Suppressor macrophage treated with lipopolysaccharide for 4 hours (primary cell): ENCODE measurements around the gene APOL1.
"Not testable (repeated sequence)": the region's sequence is repeated elsewhere in the genome, so short reads cannot be mapped to it uniquely, and the experiment has no call there.

Experiments
- DNase-seq: peaks from one replicate; pipeline ENCODE4 v3.0.0-alpha.2; 2020

APOL1 gene

DNA sequence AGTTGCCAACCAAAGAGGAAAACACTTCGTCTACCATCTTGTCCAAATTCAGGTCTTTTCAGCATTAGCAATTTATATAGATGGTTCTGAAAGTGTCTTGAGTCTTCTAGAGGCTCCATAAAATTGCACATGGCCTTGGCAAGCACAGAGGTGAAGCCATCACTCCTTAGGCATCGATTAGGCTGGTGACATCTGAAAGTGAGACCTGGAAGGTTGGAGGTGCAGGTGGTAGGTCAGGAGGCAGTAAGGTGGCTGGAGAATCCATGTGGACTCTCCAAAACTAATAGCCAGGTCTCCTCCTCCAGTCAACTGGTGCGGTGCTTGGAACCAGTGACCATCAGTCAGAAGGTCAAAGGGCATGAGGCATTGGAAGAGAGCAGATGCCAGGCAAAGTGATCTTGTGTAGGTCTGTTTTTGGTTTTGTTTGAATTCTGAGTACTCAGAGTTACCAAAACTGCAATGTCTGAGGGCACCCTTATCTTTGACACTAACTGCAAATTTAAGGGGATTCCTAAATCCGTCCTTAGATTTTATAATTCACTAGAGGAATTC is 7.1 kb upstream of the APOL1 start:
- no peak for DNase-seq

DNA sequence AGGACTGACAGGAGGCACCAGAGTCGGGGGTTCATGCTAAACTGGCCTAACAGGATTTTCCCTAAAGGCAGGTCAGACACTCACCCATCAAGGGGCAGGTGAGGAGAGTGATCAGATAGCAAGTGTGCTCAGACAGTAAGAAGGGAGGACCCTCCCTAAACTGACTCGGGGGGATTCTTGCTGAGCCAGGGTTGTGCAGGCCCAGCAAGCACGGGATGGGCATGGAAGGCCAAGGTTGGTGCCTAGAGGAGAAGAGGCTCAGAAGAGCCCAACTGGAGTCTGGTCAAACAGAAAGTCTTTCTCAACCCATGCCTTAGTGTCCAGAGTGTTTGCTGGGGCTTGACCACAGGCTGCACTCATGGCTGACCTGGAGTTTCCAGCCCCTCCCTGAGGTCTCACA is 6.2 kb upstream of the APOL1 start:
- DNase-seq, result no peak

DNA sequence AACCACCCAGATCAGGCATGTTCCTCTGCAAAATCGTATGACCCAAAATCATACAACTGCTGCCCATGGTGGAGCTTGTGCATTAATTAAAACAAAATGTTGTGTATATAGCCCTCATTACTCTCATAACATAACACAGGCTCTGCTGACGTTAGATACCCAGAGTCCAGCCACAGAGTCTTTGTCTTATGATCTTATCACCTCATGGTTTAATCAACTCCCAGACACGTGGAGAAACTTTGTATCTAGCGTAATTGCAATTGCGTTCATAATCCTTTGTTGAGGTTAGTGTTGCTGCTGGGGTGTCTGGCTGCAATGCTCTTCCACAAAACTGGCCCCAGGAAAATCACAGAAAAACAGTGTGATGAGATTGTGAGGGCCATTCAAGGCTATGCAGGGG is 5.0 kb upstream of the APOL1 start:
- no peak for DNase-seq

DNA sequence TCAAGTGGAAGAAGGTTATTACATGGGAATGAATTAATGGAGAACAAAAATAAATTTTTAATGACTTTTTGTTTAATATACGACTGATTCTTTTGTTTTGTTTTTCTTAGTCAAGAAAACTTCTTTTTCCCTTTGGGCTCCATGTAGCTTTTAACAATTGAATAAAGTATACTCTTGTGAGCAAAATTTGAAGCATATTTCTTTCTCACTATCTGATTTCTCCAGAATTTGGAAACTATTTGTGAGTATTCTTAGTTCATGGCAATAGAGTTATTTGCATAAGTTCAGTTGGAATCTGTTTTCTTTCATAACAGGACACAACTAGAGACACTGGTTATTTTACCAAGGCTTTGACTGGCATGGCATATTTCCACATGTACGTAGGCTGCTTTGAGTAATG is 3.8 kb upstream of the APOL1 start:
- no peak for DNase-seq

DNA sequence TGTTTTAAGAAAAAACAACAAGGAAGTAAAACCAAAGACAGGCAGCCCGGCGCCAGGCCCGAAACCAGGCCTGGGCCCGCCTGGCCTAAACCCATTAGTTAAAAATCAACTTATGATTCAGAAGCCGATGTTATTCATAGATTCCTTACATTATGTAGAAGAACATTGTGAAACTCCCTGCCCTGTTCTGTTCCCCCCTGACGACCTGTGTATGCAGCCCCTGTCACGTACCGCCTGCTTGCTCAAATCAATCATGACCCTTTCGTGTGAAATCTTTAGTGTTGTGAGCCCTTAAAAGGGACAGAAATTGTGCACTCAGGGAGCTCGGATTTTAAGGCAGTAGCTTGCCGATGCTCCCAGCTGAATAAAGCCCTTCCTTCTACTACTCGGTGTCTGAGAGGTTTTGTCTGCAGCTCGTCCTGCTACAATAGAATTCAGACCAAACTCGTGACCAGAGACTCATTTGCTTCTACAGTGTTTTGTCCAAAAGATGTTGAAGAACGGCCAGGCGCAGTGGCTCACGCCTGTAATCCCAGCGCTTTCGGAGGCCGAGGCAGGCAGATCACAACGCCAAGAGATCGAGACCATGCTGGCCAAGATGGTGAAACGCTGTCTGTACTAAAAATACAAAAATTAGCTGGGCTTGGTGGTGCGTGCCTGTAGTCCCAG is 2.5 kb upstream of the APOL1 start:
- not testable (repeated sequence) for DNase-seq

DNA sequence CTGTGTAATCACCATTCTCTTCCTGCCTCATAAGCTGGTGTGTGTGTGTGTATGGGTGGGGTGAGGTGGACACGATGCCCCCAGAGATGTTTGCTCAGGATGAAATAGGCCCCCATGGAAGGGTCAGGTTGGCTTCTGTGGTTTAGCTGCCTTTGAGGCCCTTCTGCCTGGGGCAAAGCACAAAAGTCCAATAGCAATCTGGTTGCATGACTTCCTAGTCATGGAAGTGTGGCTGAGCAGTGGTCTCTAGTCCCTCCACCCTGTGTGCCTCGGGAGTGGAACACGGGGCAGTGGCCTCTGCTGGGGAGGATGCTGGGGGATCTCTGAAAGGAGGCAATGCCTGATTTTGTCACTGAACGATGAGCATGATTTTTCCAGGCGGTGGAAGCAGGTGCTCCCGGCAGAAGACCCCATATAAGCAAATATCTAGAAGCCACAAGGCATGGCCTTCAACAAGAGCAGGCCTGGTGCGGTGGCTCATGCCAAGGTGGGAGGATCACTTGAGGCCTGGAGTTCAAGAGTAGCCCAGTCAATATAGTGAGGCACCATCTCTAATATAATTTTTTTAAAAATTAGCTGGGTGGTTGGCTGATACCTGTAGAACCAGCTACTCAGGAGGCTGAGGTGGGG is 839 bp upstream of the APOL1 start:
- not testable (repeated sequence) for DNase-seq

DNA sequence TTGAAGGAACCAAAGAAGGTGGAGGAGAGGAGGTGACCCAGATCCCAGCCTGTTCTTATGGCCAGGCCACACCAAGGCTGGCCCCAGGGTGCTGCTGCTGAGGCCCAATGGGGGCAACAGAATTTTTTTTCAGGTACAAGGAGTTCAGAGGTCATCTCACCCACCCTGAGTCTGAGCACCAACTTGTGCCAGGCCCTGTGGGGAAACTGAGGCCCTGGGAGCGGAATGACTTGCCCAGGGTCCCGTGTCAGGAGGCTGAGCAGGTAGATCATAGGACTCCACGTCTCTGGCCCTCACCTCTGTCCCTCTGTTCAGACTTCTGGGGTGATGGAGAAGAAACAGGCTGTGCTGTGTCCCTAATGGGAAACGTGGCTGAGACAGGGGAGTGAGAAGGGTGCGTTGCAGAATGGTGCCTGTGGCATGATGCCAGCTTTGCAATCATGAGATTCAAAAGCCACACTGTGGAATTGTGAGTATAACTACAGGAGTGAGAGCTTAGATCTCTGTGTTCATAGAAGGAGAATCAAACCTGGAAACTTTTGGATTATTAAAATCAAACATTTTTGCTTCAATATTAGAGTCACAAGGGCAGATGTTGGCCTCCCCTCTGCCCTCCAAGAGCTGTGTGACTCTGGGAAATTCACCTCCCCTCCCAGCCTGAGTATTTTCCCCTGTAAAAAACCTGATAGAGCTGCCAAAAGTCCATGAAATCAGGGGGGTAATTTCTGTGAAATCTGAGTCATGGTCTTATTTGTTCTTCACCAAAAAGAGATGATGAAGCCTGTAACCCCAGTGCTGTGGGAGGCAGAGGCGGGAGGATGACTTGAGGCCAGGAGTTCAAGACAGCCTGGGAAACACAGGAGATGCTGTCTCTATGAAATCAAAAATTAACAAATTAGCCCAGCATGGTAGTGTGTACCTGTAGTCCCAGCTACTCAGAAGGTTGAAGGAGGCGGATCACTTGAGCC is 874 bp downstream of the APOL1 start:
- peak; percentile 43 for DNase-seq

DNA sequence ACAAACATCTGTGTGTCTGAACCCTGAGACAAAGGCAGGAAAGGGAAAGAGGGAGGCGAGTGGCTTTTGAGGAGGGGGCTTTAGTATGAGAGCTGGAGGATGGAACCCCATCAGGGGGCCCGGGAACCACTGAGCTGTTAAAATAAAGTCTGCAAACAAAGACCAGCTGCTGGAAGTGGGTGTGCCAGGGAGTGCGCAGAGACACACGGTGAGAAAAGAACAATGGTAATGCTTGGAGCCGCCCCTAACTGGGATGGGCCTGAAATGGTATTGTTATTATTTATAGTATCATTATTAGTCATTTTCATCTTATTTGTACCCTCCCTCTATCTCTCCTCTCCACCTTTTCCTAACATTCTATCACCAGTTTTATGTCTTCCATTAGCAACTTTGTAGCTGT is 2.6 kb downstream of the APOL1 start:
- DNase-seq, result not testable (repeated sequence)

DNA sequence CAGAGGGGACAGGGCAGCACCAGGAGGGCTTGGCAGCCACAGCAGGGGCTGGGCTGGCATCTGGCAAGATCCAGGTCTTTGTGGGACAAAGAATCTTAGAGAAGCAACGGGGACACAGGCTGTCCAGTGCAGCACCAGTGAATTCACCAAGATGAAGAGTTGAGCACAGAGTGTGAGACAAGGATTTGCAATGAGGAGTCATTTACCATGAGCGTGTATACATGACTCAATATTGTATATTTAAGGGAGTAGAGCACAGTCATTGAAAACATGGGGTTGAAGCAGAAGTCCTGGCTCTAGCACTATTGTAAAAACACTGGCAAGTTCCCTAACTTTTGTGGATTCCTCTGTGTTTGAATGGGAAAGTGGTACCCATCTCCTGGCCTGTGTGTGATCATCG is 3.5 kb downstream of the APOL1 start:
- no peak for DNase-seq

DNA sequence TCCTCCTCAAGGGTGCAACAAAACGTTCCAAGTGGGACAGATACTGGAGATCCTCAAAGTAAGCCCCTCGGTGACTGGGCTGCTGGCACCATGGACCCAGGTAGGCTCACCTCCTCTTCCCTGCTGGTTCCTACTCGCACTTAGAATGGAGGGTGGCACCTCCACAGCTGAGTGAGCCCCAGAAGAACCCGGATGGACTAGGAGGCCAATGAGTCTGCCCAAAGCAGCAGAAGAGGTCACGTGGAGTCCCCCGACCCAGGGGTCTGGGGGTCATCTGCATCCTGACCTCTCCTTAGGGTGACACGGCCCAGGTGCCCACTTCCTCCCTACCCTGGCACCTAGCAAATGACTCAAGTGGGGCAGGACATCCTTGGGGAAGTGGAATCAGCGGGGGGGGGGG is 4.4 kb downstream of the APOL1 start:
- DNase-seq, result no peak

DNA sequence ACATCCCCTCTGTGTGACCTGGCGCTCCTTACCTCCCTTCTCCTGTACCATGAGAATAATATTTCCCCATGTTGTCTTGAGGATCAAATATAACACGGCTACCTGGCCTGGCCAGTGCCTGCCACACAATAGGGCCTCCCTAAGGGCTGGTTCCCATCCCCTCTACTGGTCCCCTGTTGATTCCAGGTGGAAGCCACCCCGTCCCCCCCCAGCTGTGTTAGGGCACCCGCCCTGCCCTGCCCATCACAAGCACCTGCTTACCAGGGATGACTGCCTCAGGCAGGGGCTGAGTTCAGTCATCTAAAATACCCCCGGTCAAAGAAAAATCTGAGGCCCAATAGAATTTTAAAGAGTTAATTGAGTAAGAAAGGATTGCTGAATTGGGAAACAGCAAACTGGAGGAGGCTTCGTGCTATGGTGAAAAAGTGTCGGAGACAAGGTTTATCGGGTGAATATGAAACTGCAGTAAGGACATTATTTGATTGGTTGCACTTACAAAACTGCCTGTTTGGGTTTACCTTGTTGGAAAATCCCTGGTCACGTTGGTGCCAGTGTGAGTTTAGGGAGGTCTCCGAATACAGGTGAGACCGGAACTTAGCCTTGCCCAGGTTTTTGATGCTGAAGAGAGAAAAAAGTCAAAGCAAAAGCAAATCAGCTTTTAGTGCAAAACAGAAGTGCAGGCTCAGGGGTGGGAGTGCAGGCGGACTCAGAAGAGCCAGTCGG is 5.2 kb downstream of the APOL1 start:
- DNase-seq, result no peak

DNA sequence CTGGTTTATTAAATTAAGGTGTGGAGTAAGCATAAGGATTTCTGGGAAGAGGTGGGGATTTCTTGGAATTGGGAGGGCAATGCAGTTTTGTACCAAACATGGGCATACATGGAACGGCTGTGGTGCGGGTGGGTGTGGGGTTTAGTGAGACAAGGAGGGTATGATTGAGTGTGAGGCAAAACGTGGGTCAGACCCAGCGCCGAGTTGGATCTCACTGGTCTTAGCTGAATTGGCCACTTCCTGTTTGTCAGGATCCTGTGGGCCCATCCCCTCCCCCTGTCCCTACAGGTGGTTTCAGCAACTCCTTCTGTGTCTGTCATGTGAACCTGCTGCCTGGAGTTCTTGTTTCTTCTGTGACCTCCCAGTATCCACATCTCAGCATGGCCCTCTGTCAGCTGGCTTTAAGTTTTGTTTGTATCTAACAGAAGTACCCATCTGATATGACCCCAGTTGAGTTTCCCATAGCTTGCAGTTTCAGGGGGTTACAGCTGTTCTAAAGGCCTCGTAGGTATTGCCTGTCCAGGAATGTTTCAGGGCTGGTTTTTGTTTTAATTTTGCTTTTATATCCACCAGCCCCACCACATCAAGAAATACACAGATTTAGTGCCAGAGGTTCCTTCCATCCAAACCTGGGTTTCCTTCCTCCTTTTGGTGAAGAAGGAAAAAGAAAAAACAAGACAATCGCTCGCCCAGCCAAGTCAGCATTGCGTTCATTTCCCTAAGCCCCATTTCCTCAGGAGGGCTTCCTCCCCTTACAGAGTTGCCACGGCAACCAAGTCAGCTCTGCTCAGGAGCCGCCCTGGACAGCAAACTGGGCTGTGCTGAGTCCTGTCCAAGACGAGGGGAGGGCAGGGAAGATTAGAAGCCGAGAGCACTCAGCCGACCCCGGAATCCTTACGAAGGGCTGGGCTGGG is 6.0 kb downstream of the APOL1 start:
- DNase-seq, result no peak

DNA sequence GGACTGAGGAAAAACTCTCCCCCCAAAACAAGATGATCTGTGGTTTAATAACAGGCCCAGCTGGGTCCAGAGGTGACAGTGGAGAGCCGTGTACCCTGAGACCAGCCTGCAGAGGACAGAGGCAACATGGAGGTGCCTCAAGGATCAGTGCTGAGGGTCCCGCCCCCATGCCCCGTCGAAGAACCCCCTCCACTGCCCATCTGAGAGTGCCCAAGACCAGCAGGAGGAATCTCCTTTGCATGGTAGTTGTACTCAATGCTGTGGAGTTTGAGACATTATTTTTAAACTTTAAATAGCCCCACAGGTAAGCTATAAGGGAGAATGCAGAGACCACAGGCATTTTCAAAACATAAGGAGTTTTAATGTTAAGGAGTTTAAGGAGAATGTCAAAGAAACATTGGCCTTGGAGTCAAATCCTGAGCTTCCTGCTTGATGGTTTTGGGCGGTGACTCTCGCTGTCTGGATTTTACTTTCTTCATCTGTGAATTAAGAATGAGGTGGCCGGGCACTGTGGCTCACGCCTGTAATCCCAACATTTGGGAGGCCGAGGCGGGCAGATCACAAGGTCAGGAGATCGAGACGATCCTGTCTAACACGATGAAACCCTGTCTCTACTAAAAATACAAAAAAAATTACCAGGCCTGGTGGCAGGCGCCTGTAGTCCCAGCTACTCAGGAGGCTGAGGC is 6.8 kb downstream of the APOL1 start:
- DNase-seq, result no peak

DNA sequence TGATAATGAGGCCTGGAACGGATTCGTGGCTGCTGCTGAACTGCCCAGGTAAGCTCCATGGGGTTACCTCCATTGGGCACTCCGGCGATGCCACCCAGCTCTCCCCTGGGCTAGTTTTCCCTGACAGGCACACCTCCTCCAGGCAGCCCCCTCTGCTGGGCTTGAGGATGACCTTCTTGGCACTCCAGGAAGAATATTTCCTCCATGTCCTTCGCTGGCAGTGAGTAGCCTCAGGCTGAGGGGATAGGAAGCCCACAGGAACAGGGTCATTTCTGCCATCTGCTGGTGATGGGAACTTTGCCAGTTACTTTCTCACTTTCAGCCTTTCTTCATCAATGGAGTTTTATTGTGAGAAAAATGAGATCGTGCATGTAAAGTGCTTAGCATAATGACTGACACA is 8.7 kb downstream of the APOL1 start:
- DNase-seq, result not testable (repeated sequence)

DNA sequence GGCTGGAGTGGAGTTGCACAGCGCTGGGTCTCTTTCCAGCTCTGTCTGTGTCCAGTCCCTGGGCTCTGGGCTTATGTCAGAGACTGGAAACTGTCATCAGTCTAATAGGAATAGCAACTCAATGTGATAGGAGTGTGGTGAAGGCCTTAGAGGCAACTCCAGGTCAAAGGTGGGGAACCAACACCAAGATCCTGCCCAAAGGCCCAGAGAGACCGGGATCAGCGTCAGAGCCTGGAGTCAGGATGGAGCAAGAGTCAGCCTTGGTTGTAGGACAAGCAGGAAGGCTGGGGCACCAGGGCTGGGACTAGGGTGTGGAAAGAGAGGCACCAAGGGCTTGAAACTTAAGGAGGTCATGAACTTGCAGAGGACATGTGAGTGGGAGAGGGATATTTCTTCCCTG is 9.4 kb downstream of the APOL1 start:
- not testable (repeated sequence) for DNase-seq

DNA sequence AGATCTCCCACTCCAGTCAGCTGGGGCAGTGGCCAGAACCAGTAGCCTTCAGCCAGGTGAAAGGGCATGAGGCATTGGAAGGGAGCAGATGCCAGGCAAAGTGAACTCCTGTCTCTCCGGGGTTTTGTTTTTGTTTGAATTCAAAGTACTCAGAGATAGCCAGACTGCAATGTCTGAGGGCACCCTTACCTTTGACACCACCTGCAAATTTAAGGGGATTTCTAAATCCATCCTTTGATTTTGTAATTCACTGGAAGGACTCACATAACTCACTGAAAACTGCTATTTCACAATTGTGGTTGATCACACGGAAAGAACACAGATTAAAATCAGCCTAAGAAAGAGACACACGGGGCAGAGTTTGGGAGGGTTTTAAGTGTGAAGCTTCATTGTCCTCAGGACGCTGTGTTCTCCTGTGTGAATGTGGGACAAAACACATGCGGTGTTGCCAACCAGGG is 10.3 kb downstream of the APOL1 start:
- DNase-seq, result not testable (repeated sequence)

DNA sequence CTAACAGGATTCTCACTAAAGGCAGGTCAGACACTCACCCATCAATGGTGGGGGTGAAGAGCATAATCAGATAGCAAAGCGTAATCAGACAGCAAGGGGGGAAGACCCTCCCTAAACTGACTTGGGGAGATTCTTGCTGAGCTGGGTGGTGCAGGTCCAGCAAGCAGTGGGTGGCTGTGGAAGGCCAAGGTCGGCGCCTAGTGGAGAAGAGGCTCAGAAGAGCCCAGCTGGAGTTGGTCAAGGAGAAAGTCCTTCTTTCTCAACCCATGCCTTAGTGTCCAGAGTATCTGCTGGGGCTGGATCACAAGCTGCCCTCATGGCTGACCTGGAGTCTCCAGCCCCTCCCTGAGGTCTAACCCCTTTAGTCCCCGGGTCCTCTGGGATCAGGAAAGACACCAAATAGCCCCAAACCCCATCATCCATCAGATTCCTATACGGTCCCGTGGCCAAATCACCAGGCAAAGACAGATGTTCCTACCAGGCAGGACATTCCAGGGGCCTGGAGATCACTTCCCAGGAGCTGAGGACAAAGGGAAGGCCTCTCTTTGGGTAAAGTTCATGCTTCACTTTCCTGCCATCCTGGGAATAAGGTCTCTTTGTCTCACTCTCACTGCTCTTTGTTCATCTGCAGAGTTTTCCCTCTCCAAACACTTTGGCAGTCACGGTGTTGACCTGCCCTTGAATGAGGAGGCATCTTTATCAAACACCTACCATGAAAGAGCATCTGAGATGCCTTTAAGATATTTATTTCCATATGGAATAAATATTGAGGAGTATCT is 11.1 kb downstream of the APOL1 start:
- not testable (repeated sequence) for DNase-seq

DNA sequence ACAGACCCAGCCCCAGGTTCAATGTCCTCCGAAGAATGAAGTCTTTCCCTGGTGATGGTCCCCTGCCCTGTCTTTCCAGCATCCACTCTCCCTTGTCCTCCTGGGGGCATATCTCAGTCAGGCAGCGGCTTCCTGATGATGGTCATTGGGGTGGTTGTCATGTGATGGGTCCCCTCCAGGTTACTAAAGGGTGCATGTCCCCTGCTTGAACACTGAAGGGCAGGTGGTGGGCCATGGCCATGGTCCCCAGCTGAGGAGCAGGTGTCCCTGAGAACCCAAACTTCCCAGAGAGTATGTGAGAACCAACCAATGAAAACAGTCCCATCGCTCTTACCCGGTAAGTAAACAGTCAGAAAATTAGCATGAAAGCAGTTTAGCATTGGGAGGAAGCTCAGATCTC is 14.1 kb downstream of the APOL1 start:
- DNase-seq, result no peak

DNA sequence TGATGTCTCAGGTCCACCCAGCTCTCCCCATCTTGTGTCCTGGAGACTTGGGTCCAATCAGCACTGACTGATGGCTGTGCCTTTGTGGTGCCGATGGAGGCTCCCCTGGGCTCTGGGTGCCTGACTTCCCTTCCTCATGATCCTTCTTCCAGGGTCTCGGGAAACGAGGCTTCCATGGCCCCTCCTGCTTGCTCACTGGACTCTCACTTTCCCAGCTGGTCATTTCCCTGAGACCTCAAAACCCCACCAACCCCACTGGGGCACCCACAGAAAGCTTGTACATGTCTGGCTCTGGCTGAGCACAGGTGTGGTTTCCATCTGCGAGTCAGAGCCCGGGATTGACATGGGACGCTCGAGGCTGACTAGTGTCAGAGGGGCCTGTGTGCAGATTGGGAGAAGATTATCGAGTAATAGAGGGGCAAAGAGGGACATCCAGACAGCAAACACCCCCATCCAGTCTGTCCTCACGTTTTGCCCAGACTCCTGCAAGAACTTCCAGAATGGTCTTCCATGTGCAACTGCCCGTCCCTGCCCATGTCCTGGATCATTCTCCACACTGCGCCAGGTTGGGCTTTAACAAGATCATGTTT is 15.1 kb downstream of the APOL1 start:
- no peak for DNase-seq

DNA sequence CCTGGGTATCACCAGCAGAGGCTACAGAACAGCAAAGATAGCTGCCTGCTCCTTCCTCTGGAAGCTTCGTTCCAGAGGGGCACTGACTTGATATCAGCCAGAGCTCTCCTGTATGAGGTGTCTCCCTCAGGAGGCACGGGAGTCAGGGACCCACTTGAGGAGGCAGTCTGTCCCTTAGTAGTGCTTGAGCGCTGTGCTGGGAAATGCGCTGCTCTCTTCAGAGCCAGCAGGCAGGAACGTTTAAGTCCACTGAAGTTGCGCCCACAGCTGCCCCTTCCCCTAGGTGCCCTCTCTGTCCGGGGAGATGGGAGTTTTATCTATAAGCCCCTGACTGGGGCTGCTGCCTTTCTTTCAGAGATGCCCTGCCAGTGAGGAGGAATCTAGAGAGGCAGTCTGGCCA is 18.3 kb downstream of the APOL1 start:
- not testable (repeated sequence) for DNase-seq
